GM21447 (cell line): Measurements from ENCODE around the gene MAEA.
"Not testable (repeated sequence)": the region's sequence is repeated elsewhere in the genome, so short reads cannot be mapped to it uniquely, and the experiment has no call there.

Experiments used
- ATAC-seq: cut with Tn5 transposase; IDR thresholded peaks from one replicate; pipeline ENCODE4 v1.9.1; 2021; ENCODE audit not compliant: unreplicated experiment

The MAEA gene

GRCh38 chr4:1333256-1333655 is 43.6 kb downstream of the MAEA start:
- ATAC-seq, result no peak

DNA sequence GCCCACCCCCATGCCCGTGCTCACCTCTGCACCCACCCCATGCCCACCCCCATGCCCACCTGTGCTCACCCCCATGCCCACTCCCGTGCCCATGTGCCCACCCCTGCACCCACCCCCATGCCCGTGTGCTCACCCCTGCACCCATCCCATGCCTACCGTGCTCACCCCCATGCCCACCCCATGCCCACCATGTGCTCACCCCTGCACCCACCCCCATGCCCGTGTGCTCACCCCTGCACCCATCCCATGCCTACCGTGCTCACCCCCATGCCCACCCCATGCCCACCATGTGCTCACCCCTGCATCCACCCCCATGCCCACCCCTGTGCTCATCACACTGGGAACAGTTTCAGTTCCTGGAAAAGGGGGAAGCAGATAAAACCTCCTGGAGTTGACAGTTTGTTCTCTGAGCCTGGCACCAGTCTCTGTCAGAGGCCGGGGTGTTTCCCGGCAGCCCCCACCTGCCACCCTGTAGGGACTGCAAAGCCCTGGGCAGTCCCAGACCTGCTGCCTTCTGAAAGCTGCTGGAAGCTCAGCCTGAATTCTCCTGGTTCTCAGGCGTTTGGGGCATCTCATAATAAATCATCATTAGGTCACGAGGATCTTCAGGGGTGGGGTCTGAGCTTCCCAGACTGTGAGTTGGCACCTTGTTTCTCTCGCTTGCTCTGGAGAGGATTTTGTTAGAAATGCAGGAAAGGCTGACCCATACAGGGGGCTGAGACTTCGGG is 44.3 kb downstream of the MAEA start:
- ATAC-seq, result not testable (repeated sequence)

DNA sequence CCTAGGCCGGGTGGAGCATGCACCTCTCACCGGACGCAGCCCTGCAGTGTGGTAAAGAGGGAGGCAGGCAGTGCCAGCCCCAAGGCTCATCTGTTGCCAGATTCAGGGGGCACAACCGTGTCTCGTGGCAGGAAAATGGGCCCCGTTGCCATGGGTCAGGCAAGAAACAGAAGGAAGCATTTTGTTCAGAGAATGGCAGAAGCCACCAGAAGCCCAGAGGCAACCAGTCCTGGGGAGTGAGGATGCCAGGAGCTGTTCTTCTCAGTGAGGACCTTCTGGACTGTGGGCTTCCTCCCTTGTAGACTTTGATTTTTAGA is 44.8 kb downstream of the MAEA start:
- ATAC-seq, result no peak

DNA sequence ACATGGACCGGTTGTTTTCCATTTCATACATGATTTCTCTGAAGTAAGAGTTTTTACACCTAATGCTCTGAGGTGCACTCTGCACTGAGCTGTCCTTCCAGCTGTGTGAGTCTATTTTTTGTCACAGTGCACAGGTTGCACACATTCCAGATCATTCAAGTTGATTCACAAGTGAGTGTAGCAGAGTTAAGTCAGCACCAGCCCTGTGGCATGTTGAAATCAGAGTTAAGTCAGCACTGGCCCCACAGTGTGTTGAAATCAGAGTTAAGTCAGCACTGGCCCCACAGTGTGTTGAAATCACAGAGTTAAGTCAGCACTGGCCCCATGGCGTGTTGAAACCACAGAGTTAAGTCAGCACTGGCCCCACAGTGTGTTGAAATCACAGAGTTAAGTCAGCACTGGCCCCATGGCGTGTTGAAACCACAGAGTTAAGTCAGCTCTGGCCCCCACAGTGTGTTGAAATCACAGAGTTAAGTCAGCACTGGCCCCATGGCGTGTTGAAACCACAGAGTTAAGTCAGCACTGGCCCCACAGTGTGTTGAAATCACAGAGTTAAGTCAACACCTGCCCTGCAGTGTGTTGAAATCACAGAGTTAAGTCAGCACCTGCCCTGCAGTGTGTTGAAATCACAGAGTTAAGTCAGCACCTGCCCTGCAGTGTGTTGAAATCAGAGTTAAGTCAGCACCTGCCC is 45.6 kb downstream of the MAEA start:
- not testable (repeated sequence) for ATAC-seq

DNA sequence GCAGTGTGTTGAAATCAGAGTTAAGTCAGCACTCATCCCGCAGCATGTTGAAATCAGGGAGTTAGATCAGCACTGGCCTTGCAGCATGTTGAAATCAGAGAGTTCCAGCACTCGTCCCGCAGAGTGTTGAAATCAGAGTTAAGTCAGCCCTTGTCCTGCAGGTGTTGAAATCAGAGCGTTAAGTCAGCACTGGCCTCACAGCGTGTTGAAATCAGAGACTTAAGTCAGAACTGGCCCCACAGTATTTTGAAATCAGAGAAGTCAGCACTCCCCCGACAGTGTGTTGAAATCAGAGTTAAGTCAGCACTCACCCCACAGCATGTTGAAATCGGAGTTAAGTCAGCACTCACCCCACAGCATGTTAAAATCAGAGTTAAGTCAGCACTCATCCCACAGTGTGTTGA is 46.4 kb downstream of the MAEA start:
- no peak for ATAC-seq

- no peak for ATAC-seq
Measured at GRCh38 chr4:1337376-1337831, 47.7 kb downstream of the MAEA start.

- ATAC-seq, result no peak
Measured at GRCh38 chr4:1337951-1338751, 48.5 kb downstream of the MAEA start.

DNA sequence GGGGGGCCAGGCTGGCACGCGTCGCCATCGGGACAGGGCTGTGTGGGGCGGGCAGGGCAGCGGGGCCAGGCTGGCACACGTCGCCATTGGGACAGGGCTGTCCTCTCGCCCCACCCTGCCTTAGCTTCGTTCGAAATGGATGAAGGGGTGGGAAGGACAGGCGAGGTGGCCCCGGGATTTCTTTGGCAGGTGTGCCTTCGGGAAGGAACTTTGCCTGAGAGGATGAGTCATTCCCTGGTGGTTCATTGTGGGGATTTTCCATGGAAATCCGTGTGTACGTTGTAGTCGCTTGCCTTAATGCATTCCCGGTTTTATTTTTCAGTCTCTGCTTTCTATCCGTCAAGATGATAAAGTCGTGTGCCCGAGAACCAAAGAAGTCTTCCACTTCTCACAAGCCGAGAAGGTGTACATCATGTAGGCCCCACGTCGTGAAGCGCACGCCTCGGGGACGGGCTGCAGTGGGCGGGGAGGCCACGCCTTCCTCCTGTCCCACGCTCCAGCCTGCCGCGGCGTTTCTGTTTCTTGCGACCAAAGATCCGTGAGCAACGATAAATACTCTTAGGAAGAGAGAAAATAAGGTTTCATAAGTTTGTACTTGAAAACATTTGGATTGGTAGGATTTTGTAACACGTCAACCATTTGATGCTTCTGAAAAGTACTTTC is 49.2 kb downstream of the MAEA start:
- no peak for ATAC-seq

DNA sequence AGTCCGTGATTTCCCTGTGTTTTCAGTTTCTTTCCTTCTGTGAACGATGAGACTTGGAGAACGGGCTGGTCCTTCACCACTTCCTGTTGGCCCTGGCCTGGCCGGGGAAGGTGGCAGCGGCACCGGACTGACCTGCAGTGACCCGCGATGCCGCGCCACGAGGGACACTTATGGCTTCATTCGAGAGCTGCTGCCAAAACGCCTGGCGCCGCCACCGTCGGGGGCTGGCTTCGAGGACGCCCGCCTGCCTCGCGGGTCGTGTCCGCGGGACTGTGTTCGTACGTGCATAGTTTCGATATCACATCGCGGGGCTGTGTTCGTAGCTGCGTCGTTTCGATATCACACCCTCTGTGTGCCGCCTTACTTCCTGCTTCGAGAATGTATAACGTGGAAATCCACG is 49.8 kb downstream of the MAEA start:
- ATAC-seq, result no peak

DNA sequence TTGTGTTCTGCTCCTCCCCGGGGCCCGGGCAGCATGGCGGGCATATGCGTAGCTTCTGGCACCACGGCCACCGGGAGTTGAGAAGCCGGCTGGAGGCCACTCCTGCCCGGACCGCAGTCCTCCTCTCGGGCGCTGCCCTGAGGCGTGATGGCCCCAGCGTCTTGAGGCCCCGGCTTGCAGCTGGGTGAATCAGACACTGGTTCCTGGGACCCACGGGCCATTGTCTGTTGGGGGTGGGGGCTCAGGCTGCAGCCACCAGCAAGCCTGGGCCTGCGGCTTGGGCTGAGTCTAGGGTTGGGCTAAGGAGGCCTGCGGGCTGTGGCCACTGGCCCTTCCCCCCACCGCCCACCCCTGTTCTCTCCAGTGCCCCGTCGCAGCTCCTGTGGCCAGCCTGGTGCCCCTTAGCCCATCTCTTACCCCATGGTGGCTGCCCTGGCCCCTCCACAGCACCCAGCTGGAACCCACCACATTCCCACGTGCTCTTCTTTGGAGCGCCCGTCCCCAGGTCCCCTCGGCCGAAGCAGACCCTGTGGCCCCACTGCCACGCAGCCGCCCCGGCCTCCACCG is 50.6 kb downstream of the MAEA start:
- ATAC-seq, result no peak

DNA sequence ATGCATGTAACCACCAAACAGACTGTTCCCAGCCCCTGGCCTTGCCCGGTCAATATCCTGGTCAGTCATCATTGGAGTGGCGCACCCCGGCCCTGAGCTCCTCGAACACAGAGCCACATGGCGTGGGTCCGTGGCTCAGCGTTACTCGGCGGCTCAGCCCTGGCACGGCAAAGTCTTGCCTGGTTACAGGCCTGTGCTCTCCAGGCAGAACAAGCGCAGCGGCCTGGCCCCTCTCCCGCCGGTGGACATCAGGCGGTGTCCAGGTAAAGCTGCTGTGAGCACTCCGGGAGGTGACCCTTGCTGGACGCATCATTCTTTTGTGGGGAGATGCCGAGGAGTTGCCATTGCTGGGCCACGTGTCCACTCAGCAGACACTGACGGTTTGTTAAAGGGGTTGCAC is 51.2 kb downstream of the MAEA start:
- no peak for ATAC-seq

DNA sequence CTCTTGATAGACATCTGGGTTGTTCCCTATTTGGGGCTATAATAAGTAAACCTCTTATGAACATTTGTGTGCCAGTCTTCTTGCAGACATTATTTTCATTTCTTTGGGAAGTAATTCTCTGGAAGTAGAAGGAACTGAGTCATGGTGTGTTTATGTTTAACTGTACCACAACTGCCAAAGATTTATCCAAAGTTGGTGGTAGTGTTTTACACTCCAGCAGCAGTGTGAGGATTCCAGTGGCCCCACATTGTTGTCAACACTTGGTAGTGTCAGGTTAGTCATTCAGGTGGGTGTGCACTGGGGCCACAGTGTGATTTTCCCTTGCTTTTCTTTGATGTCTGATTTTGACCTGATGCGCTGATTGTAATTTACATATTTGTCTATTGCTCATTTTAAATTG is 52.3 kb downstream of the MAEA start:
- no peak for ATAC-seq

DNA sequence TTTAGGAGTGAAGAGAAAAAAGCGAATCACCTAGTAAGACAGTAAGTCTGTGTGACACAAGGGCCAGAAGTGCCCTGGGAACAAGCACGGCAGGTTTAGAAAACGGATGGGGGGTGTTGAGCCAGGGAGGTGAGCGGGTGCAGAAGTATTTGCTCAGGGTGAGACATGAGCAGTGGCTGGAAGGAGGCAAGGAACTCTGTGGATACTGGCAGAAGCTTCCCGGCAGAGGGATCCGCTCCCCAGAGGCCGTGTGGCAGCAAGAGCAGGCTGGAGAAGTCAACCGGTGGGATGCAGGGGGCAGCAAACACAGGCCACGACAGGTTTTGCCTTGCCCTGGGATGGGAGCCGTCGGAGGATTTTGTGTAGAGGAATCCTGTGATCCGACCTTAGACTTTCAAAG is 55.0 kb downstream of the MAEA start:
- ATAC-seq, result no peak

DNA sequence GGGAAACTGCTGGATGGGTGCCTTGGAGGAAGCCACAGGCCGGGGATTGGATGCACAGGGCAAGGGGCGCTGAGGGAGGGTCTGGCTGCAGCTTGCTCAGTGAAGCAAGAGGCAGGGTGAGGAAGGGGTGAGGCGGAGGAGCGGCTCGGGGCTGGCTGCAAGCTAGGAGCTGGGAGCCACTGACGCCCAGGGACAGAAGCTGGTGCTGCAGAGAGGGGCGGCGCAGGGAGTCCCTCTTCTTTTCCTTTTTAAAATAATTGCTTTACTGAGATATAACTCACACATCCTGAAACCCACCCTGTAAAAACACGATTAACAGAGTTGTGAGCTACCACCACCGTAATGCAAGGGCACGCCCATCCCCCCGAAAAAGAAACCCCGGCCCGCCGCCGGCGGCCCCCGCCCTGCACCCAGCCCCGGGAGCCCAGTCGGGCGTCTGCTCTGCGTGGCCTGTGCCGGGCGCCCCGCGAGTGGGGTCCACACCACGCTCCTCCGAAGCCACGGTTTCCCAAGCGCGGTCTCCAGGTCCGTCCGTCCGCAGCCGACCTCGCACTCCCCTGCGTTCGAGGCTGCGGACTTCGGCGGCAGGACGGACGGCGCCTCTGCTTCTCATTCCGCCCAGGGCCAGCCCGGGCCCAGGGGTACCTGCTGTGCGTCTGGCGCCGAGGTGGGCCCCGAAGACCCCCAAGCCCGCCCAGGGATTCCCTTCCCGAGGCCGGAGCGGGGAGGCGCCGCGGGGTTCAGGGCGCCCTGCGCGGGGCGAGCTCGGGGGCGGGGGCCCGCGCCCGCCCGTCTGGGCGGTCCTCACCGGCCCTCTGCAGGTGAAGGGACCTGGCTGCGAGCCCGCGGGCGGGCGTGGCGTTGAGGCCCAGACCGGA is 56.5 kb downstream of the MAEA start:
- peak; percentile 22 for ATAC-seq

DNA sequence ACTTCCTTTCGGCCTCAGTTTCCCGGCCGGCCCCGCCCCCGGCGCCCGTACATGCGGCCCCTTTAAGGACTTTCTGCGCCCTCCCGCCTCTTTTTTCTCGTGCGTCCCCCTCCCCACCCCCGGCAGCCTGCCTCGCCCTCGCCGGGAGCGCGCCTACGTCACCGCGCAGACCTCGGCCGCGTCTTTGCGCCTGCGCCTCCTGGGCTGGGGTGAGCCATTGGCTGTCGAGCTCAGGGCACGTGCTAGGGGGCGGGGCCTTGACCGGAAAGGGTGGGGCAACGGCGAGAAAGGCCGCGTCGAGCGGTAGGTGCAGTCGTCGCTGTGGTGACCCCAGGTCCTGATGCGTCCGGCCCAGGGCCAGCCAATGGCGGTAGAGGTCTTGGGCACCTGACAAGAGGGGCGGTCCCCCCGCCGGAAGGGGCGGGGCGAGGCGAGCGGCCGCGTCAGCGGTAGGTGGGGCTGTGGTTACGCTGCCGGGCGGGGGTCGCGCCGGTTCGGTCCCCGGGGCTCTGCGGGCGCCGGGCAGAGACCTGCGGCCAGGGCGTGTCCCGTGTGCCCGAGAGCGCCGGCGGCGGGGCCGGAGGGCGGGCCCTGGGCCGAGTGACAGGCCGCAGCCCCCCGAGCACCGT is 57.2 kb downstream of the MAEA start, which contains the start of gene UVSSA:
TSS of gene UVSSA (plus strand) at position 428 of the 629 bp plus-strand sequence. CDS start 884 bp downstream, outside the sequence.
- peak; percentile 91 for ATAC-seq

DNA sequence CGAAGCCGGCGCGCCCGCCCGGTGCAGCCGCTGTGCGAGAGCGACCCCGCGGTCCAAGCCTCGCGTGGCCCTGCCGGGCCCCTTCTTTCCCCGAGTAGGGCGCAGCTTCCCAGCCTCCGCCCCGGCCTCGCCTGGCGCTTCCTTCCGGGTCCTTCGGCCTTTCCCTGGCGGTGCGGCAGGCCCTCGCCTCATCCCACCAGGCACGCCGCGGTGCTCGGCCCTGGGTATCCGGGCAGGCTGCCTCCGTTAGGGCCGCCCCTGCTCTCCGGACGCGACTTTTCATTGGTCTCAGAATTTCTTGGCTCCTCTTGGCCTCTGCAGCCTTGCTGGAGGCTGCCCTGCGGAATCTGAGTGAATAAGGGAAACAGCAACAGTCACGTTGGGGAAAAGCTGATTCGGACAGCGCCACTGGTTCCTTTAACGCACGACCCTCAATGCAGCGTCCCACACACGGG is 57.7 kb downstream of the MAEA start:
- peak; percentile 30 for ATAC-seq

DNA sequence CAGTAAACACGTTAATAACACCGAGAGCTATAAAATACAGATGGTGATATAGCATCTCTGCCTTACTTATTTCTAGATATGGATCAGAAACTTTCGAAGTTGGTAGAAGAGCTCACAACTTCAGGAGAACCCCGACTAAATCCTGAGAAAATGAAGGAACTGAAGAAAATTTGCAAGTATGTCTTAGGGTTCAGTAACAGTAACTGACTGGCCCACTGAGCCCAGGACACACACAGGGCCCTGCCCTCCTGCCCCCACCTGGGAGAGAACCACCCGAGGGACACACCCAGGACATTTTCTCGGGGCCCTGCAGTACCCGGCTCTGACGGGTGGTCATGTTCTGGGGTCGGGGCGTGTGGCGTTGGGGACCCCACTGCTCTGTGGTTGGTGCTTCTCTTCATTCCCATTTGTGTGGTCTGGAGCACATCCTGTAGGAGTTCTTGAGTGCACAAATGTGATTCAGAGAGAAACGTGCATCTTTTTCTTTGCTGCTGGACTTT is 58.4 kb downstream of the MAEA start:
- ATAC-seq, result no peak

DNA sequence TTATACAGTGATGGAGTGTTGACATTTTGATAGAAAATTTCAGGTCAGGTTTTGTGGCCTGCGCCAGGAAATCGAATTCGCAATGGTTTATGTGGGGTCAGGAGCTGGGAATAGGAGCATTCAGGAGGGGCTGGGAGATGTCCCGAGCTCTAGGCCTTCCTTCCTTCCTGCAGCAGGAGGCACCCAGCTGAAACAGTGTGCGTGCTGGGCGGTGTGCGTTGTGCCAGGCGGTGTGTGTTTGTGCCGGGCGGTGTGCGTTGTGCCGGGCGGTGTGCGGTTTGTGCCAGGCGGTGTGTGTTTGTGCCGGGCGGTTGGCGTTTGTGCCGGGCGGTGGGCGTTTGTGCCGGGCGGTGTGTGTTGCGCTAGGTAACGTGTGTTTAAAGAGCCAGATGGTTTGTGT is 59.1 kb downstream of the MAEA start:
- ATAC-seq, result no peak
